Breast epithelium (tissue), 3 donors: ENCODE results near the gene TRIM60.

Source experiments
- POLR2A ChIP-seq: fragments of 450-650 bp; IDR thresholded peaks from one replicate; pipeline ENCODE4 v1.6.1; 2016; ENCODE audit warnings: antibody characterized with exemption, mild to moderate bottlenecking, moderate library complexity
- TF ChIP-seq, protein P1 (sequence below), 3 donors: fragments of 450-650 bp; IDR thresholded peaks; one replicate each; pipeline ENCODE4 v1.5.1; 2016 to 2017; ENCODE audit warnings: antibody characterized with exemption in 3 of 3, mild to moderate bottlenecking in 3 of 3, moderate library complexity in 3 of 3

DNA sequence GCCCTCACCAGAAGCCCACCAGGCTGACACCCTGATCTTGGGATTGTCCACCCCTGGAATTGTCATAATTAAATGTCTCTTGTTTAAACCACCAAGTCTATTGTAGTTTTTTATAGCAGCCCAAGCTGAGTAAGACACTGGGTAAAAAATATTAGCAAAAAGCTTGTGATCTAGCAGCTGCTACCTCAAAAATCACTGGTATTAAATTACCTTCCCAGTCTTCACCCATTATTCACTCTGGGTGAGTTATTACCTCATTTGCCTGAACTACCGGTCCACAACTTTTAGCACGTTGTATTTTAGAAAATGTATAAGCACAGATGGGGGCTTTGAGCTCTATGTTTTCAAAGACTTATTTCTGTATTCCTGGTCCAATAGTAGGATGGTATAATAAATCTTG, 42.3 kb upstream of the TRIM60 start:
- TF ChIP-seq POLR2A = no peak
- TF ChIP-seq, protein P1, sequence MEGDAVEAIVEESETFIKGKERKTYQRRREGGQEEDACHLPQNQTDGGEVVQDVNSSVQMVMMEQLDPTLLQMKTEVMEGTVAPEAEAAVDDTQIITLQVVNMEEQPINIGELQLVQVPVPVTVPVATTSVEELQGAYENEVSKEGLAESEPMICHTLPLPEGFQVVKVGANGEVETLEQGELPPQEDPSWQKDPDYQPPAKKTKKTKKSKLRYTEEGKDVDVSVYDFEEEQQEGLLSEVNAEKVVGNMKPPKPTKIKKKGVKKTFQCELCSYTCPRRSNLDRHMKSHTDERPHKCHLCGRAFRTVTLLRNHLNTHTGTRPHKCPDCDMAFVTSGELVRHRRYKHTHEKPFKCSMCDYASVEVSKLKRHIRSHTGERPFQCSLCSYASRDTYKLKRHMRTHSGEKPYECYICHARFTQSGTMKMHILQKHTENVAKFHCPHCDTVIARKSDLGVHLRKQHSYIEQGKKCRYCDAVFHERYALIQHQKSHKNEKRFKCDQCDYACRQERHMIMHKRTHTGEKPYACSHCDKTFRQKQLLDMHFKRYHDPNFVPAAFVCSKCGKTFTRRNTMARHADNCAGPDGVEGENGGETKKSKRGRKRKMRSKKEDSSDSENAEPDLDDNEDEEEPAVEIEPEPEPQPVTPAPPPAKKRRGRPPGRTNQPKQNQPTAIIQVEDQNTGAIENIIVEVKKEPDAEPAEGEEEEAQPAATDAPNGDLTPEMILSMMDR (IDR thresholded peaks at IDR 0.05) = no peak
